Sigmoid colon (tissue), 4 donors: ENCODE data around the gene FGF11.
"Not testable (repeated sequence)": the region's sequence is repeated elsewhere in the genome, so short reads cannot be mapped to it uniquely, and the experiment has no call there.

Experiments used
- CTCF ChIP-seq, 4 experiments: fragments of 450-650 bp in 3 of 4; fragments of 200-600 bp in 1 of 4; IDR thresholded peaks; one replicate each; pipeline ENCODE4 v1.5.1; 2016 to 2019; ENCODE audit warnings: antibody characterized with exemption in 4 of 4, mild to moderate bottlenecking in 3 of 4, moderate library complexity in 2 of 4
- EP300 ChIP-seq, 4 donors: sonication (generic); formaldehyde crosslinking; IDR thresholded peaks; one replicate each; pipeline ENCODE4 v1.6.1; 2017; ENCODE audit warnings: antibody characterized with exemption in 4 of 4
- POLR2A ChIP-seq, 2 donors: fragments of 450-650 bp; IDR thresholded peaks; one replicate each; pipeline ENCODE4 v1.6.1; 2016; ENCODE audit warnings: antibody characterized with exemption in 2 of 2, mild to moderate bottlenecking in 2 of 2, moderate library complexity in 2 of 2

GRCh38 chr17:7482742-7483088, 43.4 kb downstream of the FGF11 start:
- TF ChIP-seq CTCF, POLR2A, EP300 (IDR thresholded peaks at IDR 0.05): not testable (repeated sequence)
